Testis (tissue), 2 donors: ENCODE data around the gene NUP205.

Source experiments
- POLR2A ChIP-seq: fragments of 450-650 bp; IDR thresholded peaks from one replicate; pipeline ENCODE4 v1.6.1; 2017; ENCODE audit warnings: antibody characterized with exemption, mild to moderate bottlenecking, moderate library complexity
- TF ChIP-seq, protein P1 (sequence below), 3 experiments: fragments of 450-650 bp in 2 of 3; fragments of 200-600 bp in 1 of 3; sonication (generic) in 1 of 3; IDR thresholded peaks; one replicate each; pipeline ENCODE4 v1.5.1; 2016 to 2019; ENCODE audit warnings: antibody characterized with exemption in 3 of 3, mild to moderate bottlenecking in 2 of 3, moderate library complexity in 1 of 3

DNA sequence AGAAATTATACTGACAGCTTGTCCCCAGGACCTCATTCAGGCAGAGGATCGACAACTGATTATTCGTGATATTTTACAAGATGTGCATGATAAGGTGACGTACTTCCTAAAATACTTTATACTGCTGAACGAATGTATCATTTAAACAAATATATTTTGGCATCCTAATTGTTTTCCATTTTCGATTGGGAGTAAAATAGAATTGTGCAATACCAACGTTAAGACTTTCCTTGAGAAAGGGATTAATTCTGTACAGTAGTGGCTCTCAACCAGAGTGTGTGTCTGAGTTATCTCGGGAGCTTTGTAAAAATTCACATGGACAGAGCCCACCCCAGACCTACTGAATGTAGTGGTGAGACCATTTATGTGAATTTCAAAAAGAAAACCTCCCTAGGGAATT lies 60.8 kb downstream of the NUP205 start:
- TF ChIP-seq, protein P1, sequence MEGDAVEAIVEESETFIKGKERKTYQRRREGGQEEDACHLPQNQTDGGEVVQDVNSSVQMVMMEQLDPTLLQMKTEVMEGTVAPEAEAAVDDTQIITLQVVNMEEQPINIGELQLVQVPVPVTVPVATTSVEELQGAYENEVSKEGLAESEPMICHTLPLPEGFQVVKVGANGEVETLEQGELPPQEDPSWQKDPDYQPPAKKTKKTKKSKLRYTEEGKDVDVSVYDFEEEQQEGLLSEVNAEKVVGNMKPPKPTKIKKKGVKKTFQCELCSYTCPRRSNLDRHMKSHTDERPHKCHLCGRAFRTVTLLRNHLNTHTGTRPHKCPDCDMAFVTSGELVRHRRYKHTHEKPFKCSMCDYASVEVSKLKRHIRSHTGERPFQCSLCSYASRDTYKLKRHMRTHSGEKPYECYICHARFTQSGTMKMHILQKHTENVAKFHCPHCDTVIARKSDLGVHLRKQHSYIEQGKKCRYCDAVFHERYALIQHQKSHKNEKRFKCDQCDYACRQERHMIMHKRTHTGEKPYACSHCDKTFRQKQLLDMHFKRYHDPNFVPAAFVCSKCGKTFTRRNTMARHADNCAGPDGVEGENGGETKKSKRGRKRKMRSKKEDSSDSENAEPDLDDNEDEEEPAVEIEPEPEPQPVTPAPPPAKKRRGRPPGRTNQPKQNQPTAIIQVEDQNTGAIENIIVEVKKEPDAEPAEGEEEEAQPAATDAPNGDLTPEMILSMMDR (IDR thresholded peaks at IDR 0.05), result no peak
- TF ChIP-seq POLR2A, result no peak
